ENCODE data around the gene SNX11. TPM values are rescaled to one million over a fixed set of nuclear protein-coding genes. Genes with fewer than 3 reads are reported as not detected.

SNX11 gene
- total RNA-seq, 4 donors from 2014 or later = 12.7 to 16.6 (median 15.0) TPM

- no peaks in the 10 kb centered on the region for H3K27me3 ChIP-seq
- intact Hi-C loops (cut with DNase I) = no loop called here
- no peak overlapping the region for H3K27ac ChIP-seq
- peaks cover 0 to 2% (median under 1%) of the 10 kb centered on the region in 3 donors for H3K36me3 ChIP-seq
- DNase-seq = no peak
- TF ChIP-seq POLR2A (IDR thresholded peaks at IDR 0.05) (no peak), CTCF (IDR thresholded peaks at IDR 0.05) (no peak)
- WGBS, 2 donors = 73 to 74% methylated on average over 3 to 5 of the region's 5 CpGs
- no peak overlapping the region for H3K4me3 ChIP-seq
- H3K4me1 ChIP-seq = peaks cover 10 to 27% (median 15%) of the 10 kb centered on the region in 3 donors
- H3K9me3 ChIP-seq = no peaks in the 10 kb centered on the region
Observed at GRCh38 chr17:48081858-48082257, 25.7 kb upstream of the SNX11 start.

GRCh38 chr17:48084932-48085331, 22.6 kb upstream of the SNX11 start:
- Histone ChIP-seq H3K27ac (peak overlapping the region in 2 of 4 donors; percentile 62 to 76), H3K9me3 (no peaks in the 10 kb centered on the region), H3K4me3 (no peak overlapping the region), H3K36me3 (no peaks in the 10 kb centered on the region), H3K4me1 (peaks cover 10 to 35% (median 15%) of the 10 kb centered on the region in 3 donors), H3K27me3 (no peaks in the 10 kb centered on the region)
- intact Hi-C loops (cut with DNase I) = no loop called here
- DNase-seq = no peak
- TF ChIP-seq POLR2A (IDR thresholded peaks at IDR 0.05) = no peak
- TF ChIP-seq CTCF (IDR thresholded peaks at IDR 0.05) = no peak
- WGBS, 2 donors = 50 to 59% methylated on average over 2 of the region's 2 CpGs

- WGBS, 2 donors = 43 to 65% methylated on average over 7 to 11 of the region's 11 CpGs
- no peak for DNase-seq
- Histone ChIP-seq H3K4me3 (no peak overlapping the region), H3K36me3 (peaks cover 0 to 4% (median 0%) of the 10 kb centered on the region in 3 donors), H3K9me3 (no peaks in the 10 kb centered on the region), H3K27ac (peak overlapping the region; percentile 59 to 78 (median 74)), H3K27me3 (no peaks in the 10 kb centered on the region), H3K4me1 (peaks cover 0 to 62% (median 7%) of the 10 kb centered on the region in 3 donors)
- intact Hi-C loops (cut with DNase I) = no loop called here
- TF ChIP-seq CTCF (IDR thresholded peaks at IDR 0.05) (no peak), POLR2A (IDR thresholded peaks at IDR 0.05) (no peak)
Observed at GRCh38 chr17:48093341-48094045, 14.1 kb upstream of the SNX11 start.

GRCh38 chr17:48095611-48096010, 12.0 kb upstream of the SNX11 start:
- 37 to 62% methylated on average over 4 of the region's 4 CpGs for WGBS, 2 donors
- H3K4me3 ChIP-seq = no peak overlapping the region
- H3K4me1 ChIP-seq = peaks cover 0 to 74% (median 15%) of the 10 kb centered on the region in 3 donors
- no peaks in the 10 kb centered on the region for H3K27me3 ChIP-seq
- H3K27ac ChIP-seq = peak overlapping the region; percentile 18 to 78 (median 67)
- H3K9me3 ChIP-seq = no peaks in the 10 kb centered on the region
- no peak for TF ChIP-seq CTCF (IDR thresholded peaks at IDR 0.05)
- TF ChIP-seq POLR2A (IDR thresholded peaks at IDR 0.05) = no peak
- peaks cover 0 to 4% (median 0%) of the 10 kb centered on the region in 3 donors for H3K36me3 ChIP-seq
- no peak for DNase-seq
- intact Hi-C loops (cut with DNase I) = no loop called here

GRCh38 chr17:48100160-48100559, 7.4 kb upstream of the SNX11 start:
- Histone ChIP-seq H3K9me3 (no peaks in the 10 kb centered on the region), H3K4me1 (peaks cover 0 to 49% (median 8%) of the 10 kb centered on the region in 3 donors), H3K27me3 (no peaks in the 10 kb centered on the region), H3K4me3 (peak overlapping the region; percentile 78 to 98 (median 86)), H3K36me3 (peaks cover 0 to 4% (median 0%) of the 10 kb centered on the region in 3 donors), H3K27ac (peak overlapping the region; percentile 87 to 97 (median 94))
- 22 to 27% methylated on average over 10 of the region's 10 CpGs for WGBS, 2 donors
- no peak for DNase-seq
- TF ChIP-seq POLR2A (IDR thresholded peaks at IDR 0.05) = no peak
- no peak for TF ChIP-seq CTCF (IDR thresholded peaks at IDR 0.05)
- intact Hi-C loops (cut with DNase I) = no loop called here

Measured in esophagus squamous epithelium (tissue), 5 donors.